Upper lobe of right lung (tissue), 1 donor: Measurements from ENCODE around the gene SEC14L3. TPM values are rescaled to one million over a fixed set of nuclear protein-coding genes. Genes with fewer than 3 reads are reported as not detected.
"Not testable (repeated sequence)": the region's sequence is repeated elsewhere in the genome, so short reads cannot be mapped to it uniquely, and the experiment has no call there.

Experiments used
- ATAC-seq: fragments of 200-7000 bp; cut with Tn5 transposase; one replicate; pipeline ENCODE4 v1.9.1; 2020; ENCODE audit warnings: mild to moderate bottlenecking, moderate library complexity
- DNase-seq: peaks from one replicate; pipeline ENCODE4 v3.0.0-alpha.2; 2020
- H3K27ac ChIP-seq: fragments of 200-600 bp; one replicate; pipeline ENCODE4 v1.8.0; 2022
- H3K27me3 ChIP-seq: fragments of 200-600 bp; one replicate; pipeline ENCODE4 v1.8.0; 2022; ENCODE audit warnings: mild to moderate bottlenecking
- H3K36me3 ChIP-seq: fragments of 200-600 bp; one replicate; pipeline ENCODE4 v1.8.0; 2022
- H3K4me1 ChIP-seq: fragments of 200-600 bp; one replicate; pipeline ENCODE4 v1.8.0; 2022
- H3K4me3 ChIP-seq: fragments of 200-600 bp; one replicate; pipeline ENCODE4 v1.8.0; 2022; ENCODE audit warnings: mild to moderate bottlenecking
- H3K9me3 ChIP-seq: fragments of 200-600 bp; one replicate; pipeline ENCODE4 v1.8.0; 2022
- intact Hi-C: fragments of 100-400 bp; cut with DNase I; formaldehyde crosslinking; loops from one replicate; pipeline ENCODE4 v1.11.0; 2022
- total RNA-seq: library from RNA; stranded (reverse); fragmentation: NEBNext Ultra II Directional; extraction: Animal tissue kit (Norgen Biotek cat#: 25700); gene quantifications from one replicate; pipeline ENCODE4 v1.2.1, GENCODE V29; 2021
- TF ChIP-seq, protein P1 (sequence below): fragments of 200-600 bp; IDR thresholded peaks from one replicate; pipeline ENCODE4 v1.8.0; 2022; ENCODE audit warnings: antibody characterized with exemption
- donor health status: DM: no; HTN: yes; CAD: no; lungs with severe emphysema.

SEC14L3 gene
- total RNA-seq, 1 donor from 2014 or later = not detected

DNA sequence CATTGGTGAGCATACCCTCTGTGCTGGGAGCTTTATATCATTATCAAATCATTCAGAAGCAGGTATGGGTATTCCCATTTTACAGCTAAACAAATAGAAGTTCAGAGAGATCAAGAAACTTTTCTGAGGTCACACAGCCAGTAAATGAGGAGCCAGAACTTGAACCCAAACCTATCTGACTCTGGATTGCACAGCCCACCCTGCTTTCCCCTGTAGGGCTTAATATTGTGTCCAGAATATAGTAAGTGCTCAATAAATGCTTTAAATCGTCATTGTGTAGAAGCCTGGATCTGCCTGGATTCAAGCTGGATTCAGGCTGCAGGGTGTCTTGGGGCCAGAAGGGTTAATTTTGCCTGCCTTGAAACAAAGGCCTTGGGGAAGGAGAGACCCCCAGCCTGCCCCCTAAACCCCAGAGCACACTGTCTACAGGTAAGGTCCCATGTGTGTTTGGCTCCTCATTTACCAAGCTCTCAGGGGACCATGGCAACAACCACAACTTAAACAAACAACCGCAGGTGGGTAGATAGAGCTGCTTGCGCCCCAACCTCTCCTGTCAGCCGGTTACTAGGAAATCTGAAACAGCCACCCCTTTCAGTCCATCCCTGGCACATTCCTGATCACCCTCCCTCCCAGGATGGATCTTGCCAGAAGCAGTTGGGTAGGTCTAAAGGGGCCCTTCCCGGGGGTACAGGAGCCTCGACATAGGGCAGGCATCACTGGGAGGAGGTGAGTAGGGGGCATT is 3.0 kb upstream of the SEC14L3 start:
- H3K27ac ChIP-seq = no peak overlapping the region
- intact Hi-C loops = no loop called here
- no peak overlapping the region for H3K4me3 ChIP-seq
- TF ChIP-seq, protein P1, sequence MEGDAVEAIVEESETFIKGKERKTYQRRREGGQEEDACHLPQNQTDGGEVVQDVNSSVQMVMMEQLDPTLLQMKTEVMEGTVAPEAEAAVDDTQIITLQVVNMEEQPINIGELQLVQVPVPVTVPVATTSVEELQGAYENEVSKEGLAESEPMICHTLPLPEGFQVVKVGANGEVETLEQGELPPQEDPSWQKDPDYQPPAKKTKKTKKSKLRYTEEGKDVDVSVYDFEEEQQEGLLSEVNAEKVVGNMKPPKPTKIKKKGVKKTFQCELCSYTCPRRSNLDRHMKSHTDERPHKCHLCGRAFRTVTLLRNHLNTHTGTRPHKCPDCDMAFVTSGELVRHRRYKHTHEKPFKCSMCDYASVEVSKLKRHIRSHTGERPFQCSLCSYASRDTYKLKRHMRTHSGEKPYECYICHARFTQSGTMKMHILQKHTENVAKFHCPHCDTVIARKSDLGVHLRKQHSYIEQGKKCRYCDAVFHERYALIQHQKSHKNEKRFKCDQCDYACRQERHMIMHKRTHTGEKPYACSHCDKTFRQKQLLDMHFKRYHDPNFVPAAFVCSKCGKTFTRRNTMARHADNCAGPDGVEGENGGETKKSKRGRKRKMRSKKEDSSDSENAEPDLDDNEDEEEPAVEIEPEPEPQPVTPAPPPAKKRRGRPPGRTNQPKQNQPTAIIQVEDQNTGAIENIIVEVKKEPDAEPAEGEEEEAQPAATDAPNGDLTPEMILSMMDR = no peak
- H3K27me3 ChIP-seq = peaks cover 4% of the 10 kb centered on the region
- no peaks in the 10 kb centered on the region for H3K9me3 ChIP-seq
- no peaks in the 10 kb centered on the region for H3K36me3 ChIP-seq
- DNase-seq (no peak), ATAC-seq (peak; percentile 53)
- no peaks in the 10 kb centered on the region for H3K4me1 ChIP-seq

GRCh38 chr22:30474121-30474520 is 2.3 kb upstream of the SEC14L3 start:
- DNase-seq = no peak
- Histone ChIP-seq H3K4me3 (no peak overlapping the region), H3K27ac (no peak overlapping the region), H3K27me3 (peaks cover 4% of the 10 kb centered on the region), H3K9me3 (no peaks in the 10 kb centered on the region), H3K4me1 (no peaks in the 10 kb centered on the region), H3K36me3 (no peaks in the 10 kb centered on the region)
- no peak for ATAC-seq
- TF ChIP-seq, protein P1 = no peak
- intact Hi-C loops = no loop called here

DNA sequence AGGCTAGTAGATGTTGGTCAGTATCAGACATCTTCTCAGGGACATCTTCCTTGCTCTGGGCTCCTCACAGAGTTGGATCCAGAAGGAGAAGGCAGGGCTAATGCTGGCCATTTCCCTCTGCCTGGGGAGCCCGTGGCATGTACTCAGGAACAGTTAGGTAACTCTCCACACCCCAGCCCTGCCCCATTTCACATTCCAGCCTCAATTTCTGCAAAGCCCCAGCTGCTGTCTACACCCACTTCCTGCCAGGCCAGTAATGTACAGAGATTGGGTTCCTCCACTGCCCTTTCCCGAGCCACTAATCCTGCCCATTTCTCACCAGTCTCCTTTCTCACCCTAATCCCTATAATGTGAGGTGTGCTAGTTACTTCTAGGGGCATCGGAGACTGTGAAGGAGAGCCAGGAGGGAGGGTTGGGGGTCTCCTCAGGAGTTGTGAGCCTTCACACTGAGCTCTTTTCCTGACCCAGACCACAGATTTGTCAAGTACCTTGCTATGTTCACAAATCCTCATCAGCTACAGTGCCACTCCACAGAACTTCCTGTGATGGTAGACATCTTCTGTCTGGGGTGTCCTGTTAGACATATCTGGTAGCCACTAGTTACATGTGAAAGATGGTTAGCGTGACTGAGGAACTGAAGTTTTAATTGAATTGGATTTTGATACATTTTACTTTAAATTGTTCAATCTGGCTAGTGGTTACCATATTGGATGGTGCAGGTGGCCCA is 1.3 kb upstream of the SEC14L3 start:
- H3K9me3 ChIP-seq = no peaks in the 10 kb centered on the region
- peaks cover 4% of the 10 kb centered on the region for H3K27me3 ChIP-seq
- peak; percentile 62 for ATAC-seq
- TF ChIP-seq, protein P1 = no peak
- no peaks in the 10 kb centered on the region for H3K36me3 ChIP-seq
- intact Hi-C loops = no loop called here
- H3K4me1 ChIP-seq = no peaks in the 10 kb centered on the region
- DNase-seq = no peak
- no peak overlapping the region for H3K27ac ChIP-seq
- no peak overlapping the region for H3K4me3 ChIP-seq

- TF ChIP-seq, protein P1 = no peak
- no peaks in the 10 kb centered on the region for H3K9me3 ChIP-seq
- DNase-seq (no peak), ATAC-seq (no peak)
- H3K27ac ChIP-seq = no peak overlapping the region
- no peak overlapping the region for H3K4me3 ChIP-seq
- no peaks in the 10 kb centered on the region for H3K4me1 ChIP-seq
- peaks cover 4% of the 10 kb centered on the region for H3K27me3 ChIP-seq
- intact Hi-C loops = no loop called here
- H3K36me3 ChIP-seq = no peaks in the 10 kb centered on the region
Observed at GRCh38 chr22:30470655-30471054, 1.2 kb downstream of the SEC14L3 start.

- no peak for ATAC-seq
- Histone ChIP-seq H3K27ac (no peak overlapping the region), H3K4me3 (no peak overlapping the region), H3K27me3 (peaks cover 2% of the 10 kb centered on the region), H3K9me3 (no peaks in the 10 kb centered on the region), H3K4me1 (no peaks in the 10 kb centered on the region), H3K36me3 (no peaks in the 10 kb centered on the region)
- TF ChIP-seq, protein P1 = no peak
- intact Hi-C loops = no loop called here
- DNase-seq = no peak
Observed at GRCh38 chr22:30469165-30469564, 2.7 kb downstream of the SEC14L3 start.

DNA sequence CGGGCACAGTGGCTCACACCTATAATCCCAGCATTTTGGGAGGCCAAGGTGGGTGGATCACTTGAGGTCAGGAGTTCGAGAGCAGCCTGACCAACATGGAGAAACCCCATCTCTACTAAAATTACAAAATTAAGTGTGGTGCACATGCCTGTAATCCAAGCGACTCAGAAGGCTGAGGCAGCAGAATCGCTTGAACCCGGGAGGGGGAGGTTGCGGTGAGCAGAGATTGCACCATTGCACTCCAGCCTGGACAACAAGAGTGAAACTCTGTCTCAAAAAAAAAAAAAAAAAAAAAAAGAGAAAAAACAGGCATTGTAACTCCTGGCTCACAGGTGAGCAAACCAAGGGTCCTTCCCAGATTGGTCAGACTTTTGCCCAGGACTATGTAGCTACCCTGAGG is 11.3 kb downstream of the SEC14L3 start:
- ATAC-seq, H3K4me1 ChIP-seq, intact Hi-C loops, H3K27me3 ChIP-seq, H3K36me3 ChIP-seq, H3K4me3 ChIP-seq, H3K27ac ChIP-seq, DNase-seq, H3K9me3 ChIP-seq: not testable (repeated sequence)
